Tibial nerve (tissue), 4 donors: ENCODE data around the gene UTS2B.

Experiments used
- EP300 ChIP-seq, 2 donors: sonication (generic); formaldehyde crosslinking; IDR thresholded peaks; one replicate each; pipeline ENCODE4 v1.6.1; 2017; ENCODE audit warnings: antibody characterized with exemption in 2 of 2, mild to moderate bottlenecking in 1 of 2
- TF ChIP-seq, protein P1 (sequence below), 5 experiments: fragments of 200-600 bp in 3 of 5; fragments of 450-650 bp in 2 of 5; sonication (generic) in 3 of 5; IDR thresholded peaks; one replicate each; pipeline ENCODE4 v1.5.1; 2016 to 2019; ENCODE audit warnings: antibody characterized with exemption in 5 of 5, mild to moderate bottlenecking in 3 of 5, moderate library complexity in 2 of 5

DNA sequence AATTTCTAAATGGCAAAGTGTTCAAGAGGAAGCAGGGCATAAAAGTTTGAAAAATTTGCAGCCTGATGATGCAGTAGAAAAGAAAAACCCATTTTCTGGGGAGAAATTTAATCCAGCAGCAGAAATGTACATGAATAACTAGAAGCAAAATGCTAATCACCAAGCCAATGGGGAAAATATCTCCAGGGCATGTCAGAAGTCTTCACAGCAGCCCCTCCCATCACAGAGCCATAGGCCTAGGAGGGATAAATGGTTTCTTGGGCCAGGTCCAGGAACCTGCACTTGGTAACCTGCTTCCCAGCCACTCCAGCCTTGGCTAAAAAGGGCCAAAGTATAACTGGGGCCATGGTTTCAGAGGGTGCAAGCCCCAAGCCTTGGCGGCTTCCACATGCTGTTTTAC lies 108.7 kb downstream of the UTS2B start:
- TF ChIP-seq, protein P1, sequence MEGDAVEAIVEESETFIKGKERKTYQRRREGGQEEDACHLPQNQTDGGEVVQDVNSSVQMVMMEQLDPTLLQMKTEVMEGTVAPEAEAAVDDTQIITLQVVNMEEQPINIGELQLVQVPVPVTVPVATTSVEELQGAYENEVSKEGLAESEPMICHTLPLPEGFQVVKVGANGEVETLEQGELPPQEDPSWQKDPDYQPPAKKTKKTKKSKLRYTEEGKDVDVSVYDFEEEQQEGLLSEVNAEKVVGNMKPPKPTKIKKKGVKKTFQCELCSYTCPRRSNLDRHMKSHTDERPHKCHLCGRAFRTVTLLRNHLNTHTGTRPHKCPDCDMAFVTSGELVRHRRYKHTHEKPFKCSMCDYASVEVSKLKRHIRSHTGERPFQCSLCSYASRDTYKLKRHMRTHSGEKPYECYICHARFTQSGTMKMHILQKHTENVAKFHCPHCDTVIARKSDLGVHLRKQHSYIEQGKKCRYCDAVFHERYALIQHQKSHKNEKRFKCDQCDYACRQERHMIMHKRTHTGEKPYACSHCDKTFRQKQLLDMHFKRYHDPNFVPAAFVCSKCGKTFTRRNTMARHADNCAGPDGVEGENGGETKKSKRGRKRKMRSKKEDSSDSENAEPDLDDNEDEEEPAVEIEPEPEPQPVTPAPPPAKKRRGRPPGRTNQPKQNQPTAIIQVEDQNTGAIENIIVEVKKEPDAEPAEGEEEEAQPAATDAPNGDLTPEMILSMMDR (IDR thresholded peaks at IDR 0.05): no peak
- TF ChIP-seq EP300 (IDR thresholded peaks at IDR 0.05): no peak
